H9 (cell line): ENCODE data around the gene INCENP. TPM values are rescaled to one million over a fixed set of nuclear protein-coding genes. Genes with fewer than 3 reads are reported as not detected.

Experiments
- DNase-seq: peaks from one replicate; pipeline ENCODE4 v3.0.0-alpha.2; 2017
- H2AFZ ChIP-seq: one replicate; pipeline ENCODE4 v1.6.1; 2013; ENCODE audit warnings: mild to moderate bottlenecking, low read length, control low read depth, moderate library complexity
- H2AK5ac ChIP-seq: 2 replicates; pipeline ENCODE4 v1.6.1; 2013; ENCODE audit warnings: low read length, control low read depth, mixed read lengths; ENCODE audit not compliant: insufficient read length
- H2BK120ac ChIP-seq: one replicate; pipeline ENCODE4 v1.6.1; 2013; ENCODE audit warnings: low read depth, mild to moderate bottlenecking, low read length, control low read depth, inconsistent platforms; ENCODE audit not compliant: poor library complexity, severe bottlenecking
- H2BK12ac ChIP-seq: 2 replicates; pipeline ENCODE4 v1.6.1; 2013; ENCODE audit warnings: low read length, control low read depth, mixed read lengths, low read depth; ENCODE audit not compliant: insufficient read length
- H2BK15ac ChIP-seq: 2 replicates; pipeline ENCODE4 v1.6.1; 2013; ENCODE audit warnings: low read depth, low read length, control low read depth
- H2BK20ac ChIP-seq: one replicate; pipeline ENCODE4 v1.6.1; 2013; ENCODE audit warnings: low read depth, mild to moderate bottlenecking, low read length, control low read depth, inconsistent platforms; ENCODE audit not compliant: poor library complexity, severe bottlenecking
- H2BK5ac ChIP-seq: 2 replicates; pipeline ENCODE4 v1.6.1; 2013; ENCODE audit warnings: low read length, control low read depth, mixed read lengths; ENCODE audit not compliant: insufficient read length
- H3K14ac ChIP-seq: 2 replicates; pipeline ENCODE4 v1.6.1; 2013; ENCODE audit warnings: low read length, control low read depth; ENCODE audit not compliant: insufficient read depth
- H3K18ac ChIP-seq: 2 replicates; pipeline ENCODE4 v1.6.1; 2013; ENCODE audit warnings: low read depth, mild to moderate bottlenecking, mixed read lengths, low read length, control low read depth; ENCODE audit not compliant: insufficient read length
- H3K23ac ChIP-seq: 2 replicates; pipeline ENCODE4 v1.6.1; 2013; ENCODE audit warnings: low read length, control low read depth, mixed read lengths, low read depth; ENCODE audit not compliant: insufficient read length
- H3K23me2 ChIP-seq: 2 replicates; pipeline ENCODE4 v1.6.1; 2013; ENCODE audit warnings: low read depth, mild to moderate bottlenecking, mixed read lengths, low read length, control low read depth; ENCODE audit not compliant: insufficient read length, poor library complexity, severe bottlenecking
- H3K27ac ChIP-seq: 2 replicates; pipeline ENCODE4 v1.5.1; 2013; ENCODE audit warnings: low read length, control low read depth, mixed read lengths, low read depth; ENCODE audit not compliant: insufficient read length
- H3K27me3 ChIP-seq: 2 replicates; pipeline ENCODE4 v1.6.1; 2013; ENCODE audit warnings: low read length, control low read depth, inconsistent platforms; ENCODE audit not compliant: insufficient read depth
- H3K4ac ChIP-seq: 2 replicates; pipeline ENCODE4 v1.6.1; 2013; ENCODE audit warnings: low read depth, mild to moderate bottlenecking, control low read depth, inconsistent platforms, low read length, moderate library complexity
- H3K4me1 ChIP-seq: 2 replicates; pipeline ENCODE4 v1.6.1; 2013; ENCODE audit warnings: low read length, control low read depth, inconsistent platforms; ENCODE audit not compliant: insufficient read depth
- H3K4me2 ChIP-seq: 2 replicates; pipeline ENCODE4 v1.6.1; 2013; ENCODE audit warnings: low read length, control low read depth, mixed read lengths; ENCODE audit not compliant: insufficient read length, insufficient read depth
- H3K56ac ChIP-seq: 2 replicates; pipeline ENCODE4 v1.6.1; 2013; ENCODE audit warnings: low read depth, mild to moderate bottlenecking, mixed read lengths, low read length, control low read depth; ENCODE audit not compliant: insufficient read length
- H3K79me1 ChIP-seq: 2 replicates; pipeline ENCODE4 v1.6.1; 2013; ENCODE audit warnings: low read depth, mild to moderate bottlenecking, moderate library complexity, low read length, control low read depth, inconsistent platforms; ENCODE audit not compliant: insufficient read depth, poor library complexity, severe bottlenecking
- H3K79me2 ChIP-seq: 2 replicates; pipeline ENCODE4 v1.6.1; 2013; ENCODE audit warnings: low read length, control low read depth, inconsistent platforms; ENCODE audit not compliant: insufficient read depth
- H3K9ac ChIP-seq: 2 replicates; pipeline ENCODE4 v1.6.1; 2013; ENCODE audit warnings: low read length, control low read depth, mixed read lengths; ENCODE audit not compliant: insufficient read length; ENCODE audit errors: extremely low read depth
- H3K9me3 ChIP-seq: one replicate; pipeline ENCODE4 v1.6.1; 2013; ENCODE audit warnings: low read depth, low read length, inconsistent platforms; ENCODE audit not compliant: control insufficient read depth
- H3T11ph ChIP-seq: one replicate; pipeline ENCODE4 v1.6.1; 2013; ENCODE audit warnings: mild to moderate bottlenecking, low read length, control low read depth, inconsistent platforms
- H4K20me1 ChIP-seq: one replicate; pipeline ENCODE4 v1.6.1; 2013; ENCODE audit not compliant: control insufficient read depth, insufficient read length, insufficient read depth
- H4K5ac ChIP-seq: 2 replicates; pipeline ENCODE4 v1.6.1; 2013; ENCODE audit warnings: low read depth, mild to moderate bottlenecking, mixed read lengths, low read length, control low read depth; ENCODE audit not compliant: insufficient read length
- H4K8ac ChIP-seq: replicated peaks from 2 replicates; pipeline ENCODE4 v1.6.1; 2013; ENCODE audit warnings: low read length, control low read depth, mixed read lengths, low read depth; ENCODE audit not compliant: insufficient read length
- H4K91ac ChIP-seq: 2 replicates; pipeline ENCODE4 v1.6.1; 2013; ENCODE audit warnings: low read depth, mild to moderate bottlenecking, moderate library complexity, mixed read lengths, low read length, control low read depth; ENCODE audit not compliant: insufficient read length
- H3K27ac Mint-ChIP-seq, 3 experiments: 2 replicates in 2 of 3; 3 replicates in 1 of 3; pipeline ENCODE4 v1.8.0; 2020 to 2021; ENCODE audit warnings: mixed read lengths in 3 of 3, mild to moderate bottlenecking in 1 of 3, moderate library complexity in 1 of 3
- H3K27me3 Mint-ChIP-seq: 2 replicates; pipeline ENCODE4 v1.8.0; 2021; ENCODE audit warnings: low read depth, mild to moderate bottlenecking, moderate library complexity, mixed read lengths
- H3K36me3 Mint-ChIP-seq, 3 experiments: 2 replicates in 2 of 3; 3 replicates in 1 of 3; pipeline ENCODE4 v1.8.0; 2020 to 2021; ENCODE audit warnings: low read depth in 3 of 3, mixed read lengths in 3 of 3; ENCODE audit not compliant: insufficient read depth in 1 of 3
- H3K4me1 Mint-ChIP-seq, 2 experiments: 2 replicates each; pipeline ENCODE4 v1.8.0; 2020; ENCODE audit warnings: mixed read lengths in 2 of 2
- H3K4me3 Mint-ChIP-seq, 2 experiments: 2 replicates in 1 of 2; 3 replicates in 1 of 2; pipeline ENCODE4 v1.8.0; 2020 to 2021; ENCODE audit warnings: mild to moderate bottlenecking in 2 of 2, mixed read lengths in 2 of 2, moderate library complexity in 1 of 2
- H3K9me3 Mint-ChIP-seq, 2 experiments: 2 replicates in 1 of 2; 3 replicates in 1 of 2; pipeline ENCODE4 v1.8.0; 2020; ENCODE audit warnings: mild to moderate bottlenecking in 2 of 2, mixed read lengths in 2 of 2, moderate library complexity in 1 of 2
- CTCF ChIP-seq: fragments of 200-600 bp; sonication (generic); conservative IDR thresholded peaks from 3 replicates; pipeline ENCODE4 v1.8.0; 2021; ENCODE audit warnings: antibody characterized with exemption, mild to moderate bottlenecking
- WGBS: extraction: QIAGEN DNeasy Blood & Tissue Kit; methylation state at CpG from one replicate; pipeline ENCODE4 v1.1.7; 2013; ENCODE audit warnings: missing lambda C conversion rate, low lambda C conversion rate, mixed read lengths; ENCODE audit not compliant: insufficient read length; ENCODE audit errors: extremely low coverage; 5-methylcytosine and 5-hydroxymethylcytosine counted together
- total RNA-seq: library from RNA; stranded (reverse); gene quantifications from 2 replicates; pipeline ENCODE4 v1.2.1, GENCODE V29; 2021

Gene INCENP
- total RNA-seq, 1 experiment from 2014 or later: 99.9 TPM

GRCh38 chr11:62153617-62154016 is 29.8 kb downstream of the INCENP start:
- Mint-ChIP-seq H3K4me3 (no peak overlapping the region), H3K36me3 (peaks cover 36 to 53% (median 49%) of the 10 kb centered on the region in 3 experiments; a peak in 6 of 7 replicates), H3K9me3 (no peaks in the 10 kb centered on the region), H3K27ac (no peak overlapping the region), H3K27me3 (peaks cover 4% of the 10 kb centered on the region), H3K4me1 (0 out of 4 replicates have a peak, but pooled peaks cover 0 to 2% of the 10 kb centered on the region in 2 experiments)
- Histone ChIP-seq H3K9me3 (no peaks in the 10 kb centered on the region), H3K27ac (no peak overlapping the region), H3K14ac (no peak overlapping the region), H2AFZ (no peak overlapping the region), H3K23ac (no peak overlapping the region), H3K18ac (no peak overlapping the region), H4K5ac (no peak overlapping the region), H3K27me3 (no peaks in the 10 kb centered on the region), H2AK5ac (no peak overlapping the region), H2BK5ac (no peak overlapping the region), H3K4me2 (no peak overlapping the region), H2BK120ac (no peak overlapping the region), H2BK15ac (no peak overlapping the region), H3K79me2 (no peaks in the 10 kb centered on the region), H3K56ac (no peak overlapping the region), H3K79me1 (no peaks in the 10 kb centered on the region), H4K91ac (no peak overlapping the region), H4K8ac (no peak overlapping the region), H3K9ac (no peak overlapping the region), H2BK12ac (no peak overlapping the region), H3K4me1 (no peaks in the 10 kb centered on the region), H3K4ac (no peak overlapping the region), H3K23me2 (no peaks in the 10 kb centered on the region), H3T11ph (no peak overlapping the region), H4K20me1 (no peaks in the 10 kb centered on the region), H2BK20ac (no peak overlapping the region)
- no peak for DNase-seq
- WGBS: no CpG with 5 or more reads among the region's 3 CpGs
- no peak for TF ChIP-seq CTCF
